Subcutaneous adipose tissue (tissue), 4 donors: ENCODE results near the gene TBC1D16. TPM values are rescaled to one million over a fixed set of nuclear protein-coding genes. Genes with fewer than 3 reads are reported as not detected.

ENCODE experiments used
- CTCF ChIP-seq: fragments of 450-650 bp; IDR thresholded peaks from one replicate; pipeline ENCODE4 v1.5.1; 2016; ENCODE audit warnings: low read depth, mild to moderate bottlenecking, control low read depth, antibody characterized with exemption, moderate library complexity
- total RNA-seq, 4 donors: library from RNA; depleted of rRNA; stranded (reverse); fragments of >200 nt; gene quantifications; one replicate each; pipeline ENCODE4 v1.1.0, GENCODE V29; 2016

The TBC1D16 gene
- total RNA-seq, 4 donors from 2014 or later: 43.5 to 115 (median 60.5) TPM

DNA sequence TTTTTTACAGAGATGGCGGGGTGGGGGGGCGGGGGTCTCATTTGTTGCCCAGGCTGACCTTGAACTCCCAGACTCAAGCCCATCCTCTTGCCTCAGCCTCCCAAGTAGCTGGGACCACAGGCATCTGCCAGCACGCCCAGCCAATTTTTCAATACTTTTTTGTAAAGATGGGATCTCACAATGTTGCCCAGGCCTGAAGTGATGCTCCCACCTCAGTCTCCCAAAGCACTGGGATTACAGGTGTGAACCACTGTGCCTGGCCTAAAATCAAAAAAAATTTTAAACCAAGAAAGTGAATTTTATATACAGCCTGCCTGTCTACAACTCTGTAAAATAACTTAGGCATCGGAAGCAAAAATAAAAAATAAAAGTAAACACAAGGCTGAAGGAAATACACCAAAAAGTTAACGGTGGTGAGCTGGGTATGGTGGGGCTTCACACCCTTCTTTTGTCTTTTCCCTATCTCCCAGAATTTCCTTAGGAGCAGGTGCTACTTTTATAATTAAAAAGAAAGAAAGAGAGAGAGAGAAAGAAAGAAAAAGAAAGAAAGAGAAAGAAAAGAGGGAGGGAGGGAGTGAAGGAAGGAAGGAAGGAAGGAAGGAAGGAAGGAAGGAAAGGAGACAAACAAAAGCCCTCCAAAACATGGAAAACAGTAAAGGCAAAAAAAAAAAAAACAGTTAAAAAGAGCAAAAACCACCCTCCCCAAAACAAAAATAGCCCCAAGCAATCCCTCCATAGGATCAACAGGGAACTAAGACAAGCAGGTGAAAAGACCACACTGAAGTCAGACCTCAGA, 51.4 kb downstream of the TBC1D16 start:
- no peak for TF ChIP-seq CTCF

DNA sequence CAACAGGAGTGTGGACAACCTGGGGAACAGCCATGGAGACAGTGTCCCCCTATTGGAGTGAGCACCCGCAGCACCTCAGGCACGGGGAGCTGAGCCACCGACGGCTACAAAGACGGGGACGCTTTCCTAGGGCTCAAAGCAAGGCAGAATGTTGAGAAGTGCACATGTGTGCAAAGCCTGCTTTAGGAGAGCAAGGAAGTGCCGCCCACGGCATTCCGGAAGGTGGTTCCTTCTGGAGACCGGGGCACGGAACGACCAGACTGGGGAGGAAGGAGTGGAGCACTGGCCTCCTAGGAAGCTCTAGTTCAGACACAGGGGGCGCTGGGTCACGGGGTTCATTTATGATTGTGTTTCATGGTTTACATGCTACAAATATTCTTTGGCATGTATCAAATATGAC, 52.2 kb downstream of the TBC1D16 start:
- TF ChIP-seq CTCF: no peak

DNA sequence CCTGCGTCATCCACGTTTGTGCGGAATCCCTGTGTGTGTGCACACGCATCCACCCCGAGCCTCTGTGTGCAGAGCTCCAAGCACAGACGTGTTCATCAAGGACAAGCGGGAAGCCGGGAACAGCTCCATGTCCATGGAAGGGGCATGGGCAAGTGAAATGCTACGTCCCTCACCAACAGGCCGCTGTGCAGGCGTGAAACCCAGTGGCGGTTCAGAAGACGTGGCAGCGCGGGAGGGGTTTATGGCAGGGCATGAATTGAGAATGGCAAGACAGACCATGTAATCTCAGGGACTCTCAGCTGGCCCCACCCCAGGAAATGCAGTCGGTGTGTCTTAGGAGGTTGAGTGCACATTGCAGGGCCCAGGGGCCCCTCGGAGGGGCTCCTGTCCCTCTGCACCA, 52.7 kb downstream of the TBC1D16 start:
- no peak for TF ChIP-seq CTCF

- TF ChIP-seq CTCF: no peak
These were observed 54.0 kb downstream of the TBC1D16 start for GRCh38 chr17:79981661-79982101.

GRCh38 chr17:79981090-79981489, 54.6 kb downstream of the TBC1D16 start:
- TF ChIP-seq CTCF: no peak

GRCh38 chr17:79980246-79981043, 55.2 kb downstream of the TBC1D16 start:
- no peak for TF ChIP-seq CTCF

GRCh38 chr17:79979816-79980215, 55.9 kb downstream of the TBC1D16 start:
- no peak for TF ChIP-seq CTCF
